ENCODE data around the gene CASP4.

GRCh38 chr11:105003151-105003550, 34.8 kb upstream of the CASP4 start:
- TF ChIP-seq CTCF (conservative IDR thresholded peaks at IDR 0.05; ENCODE audit: low read depth, low read length) (no peak), EZH2 (IDR thresholded peaks at IDR 0.05; ENCODE audit: borderline replicate concordance, low read depth, low read length, poor library complexity, severe bottlenecking) (no peak)
